ENCODE measurements around the gene JPH3. TPM values are rescaled to one million over a fixed set of nuclear protein-coding genes. Genes with fewer than 3 reads are reported as not detected.
"Not testable (repeated sequence)": the region's sequence is repeated elsewhere in the genome, so short reads cannot be mapped to it uniquely, and the experiment has no call there.

The JPH3 gene
- total RNA-seq, 1 experiment from 2014 or later = not detected

DNA sequence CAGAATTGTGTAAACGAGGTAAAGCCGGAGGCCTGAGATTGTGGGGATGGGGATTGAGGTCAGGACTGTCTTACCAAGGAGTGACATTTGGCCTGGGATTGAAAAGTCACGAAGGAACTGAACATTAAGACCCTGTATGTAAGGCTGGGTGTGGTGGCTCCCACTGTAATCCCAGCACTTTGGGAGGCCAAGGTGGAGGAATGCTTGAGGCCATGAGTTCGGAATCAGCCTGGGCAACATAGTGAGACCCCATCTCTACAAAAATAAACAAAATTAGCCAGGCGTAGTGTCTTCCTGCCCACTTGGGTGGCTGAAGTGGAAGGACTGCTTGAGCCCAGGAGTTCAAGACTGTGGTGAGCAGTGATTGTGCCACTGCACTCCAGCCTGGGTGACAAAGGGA is 75.5 kb downstream of the JPH3 start:
- Histone ChIP-seq H3K27me3 (ENCODE audit: insufficient read depth, low read depth) (peaks cover 10% of the 10 kb centered on the region; the same call in 1 of the 2 replicates), H3K36me3 (ENCODE audit: low read depth) (no peaks in the 10 kb centered on the region), H3K4me3 (no peak overlapping the region), H2AFZ (no peak overlapping the region), H4K20me1 (ENCODE audit: insufficient read depth) (no peaks in the 10 kb centered on the region), H3K9me3 (ENCODE audit: insufficient read depth, low read depth) (no peaks in the 10 kb centered on the region), H3K79me2 (ENCODE audit: low read depth) (no peaks in the 10 kb centered on the region), H3K4me2 (no peak overlapping the region), H3K4me1 (replicated peaks; ENCODE audit: insufficient read depth) (no peaks in the 10 kb centered on the region), H3K27ac (no peak overlapping the region), H3K9me2 (ENCODE audit: insufficient read depth) (no peaks in the 10 kb centered on the region), H3F3A (ENCODE audit: insufficient read depth, low read depth) (no peaks in the 10 kb centered on the region)
- CTCF ChIA-PET = no interaction called here
- intact Hi-C loops (cut with micrococcal nuclease; ENCODE audit: unreplicated experiment) = no loop called here
- BruUV-seq (replicated peaks) = no TSS peak
- POLR2A ChIA-PET (ENCODE audit: unreplicated experiment) = no interaction called here
- no peak for TF ChIP-seq EZH2 (IDR thresholded peaks at IDR 0.05; ENCODE audit: low read depth)
- no peak for DNase-seq

DNA sequence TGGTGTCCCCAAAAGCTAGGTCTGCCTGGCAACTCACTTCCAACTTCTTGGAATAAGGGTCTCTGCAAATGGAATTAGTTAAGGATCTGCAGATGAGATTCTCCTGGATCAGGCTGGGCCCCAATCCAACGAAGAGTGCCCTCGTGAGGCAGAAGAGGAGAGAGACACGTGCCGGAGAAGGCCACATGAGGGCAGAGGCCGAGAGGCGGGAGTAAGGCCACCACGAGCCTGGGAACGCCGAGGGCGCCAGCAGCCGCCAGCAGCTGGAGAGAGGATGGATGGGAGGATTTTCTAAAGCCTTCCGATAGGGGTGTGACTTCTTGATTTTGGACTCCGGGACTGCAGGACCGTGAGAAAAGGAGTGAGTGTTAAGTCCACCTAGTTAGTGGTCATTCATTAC is 76.3 kb downstream of the JPH3 start:
- no TSS peak for BruUV-seq (replicated peaks)
- CTCF ChIA-PET = no interaction called here
- peaks cover 11% of the 10 kb centered on the region; the same call in 1 of the 2 replicates for H3K27me3 ChIP-seq (ENCODE audit: insufficient read depth, low read depth)
- H2AFZ ChIP-seq = no peak overlapping the region
- intact Hi-C loops (cut with micrococcal nuclease; ENCODE audit: unreplicated experiment) = no loop called here
- peak in 1 of 2 experiments; percentile 22 for DNase-seq
- no peaks in the 10 kb centered on the region for H3K4me1 ChIP-seq (replicated peaks; ENCODE audit: insufficient read depth)
- H3K4me2 ChIP-seq = no peak overlapping the region
- no peak overlapping the region for H3K4me3 ChIP-seq
- H3K27ac ChIP-seq = no peak overlapping the region
- no peaks in the 10 kb centered on the region for H3K9me2 ChIP-seq (ENCODE audit: insufficient read depth)
- H4K20me1 ChIP-seq (ENCODE audit: insufficient read depth) = no peaks in the 10 kb centered on the region
- H3K36me3 ChIP-seq (ENCODE audit: low read depth) = no peaks in the 10 kb centered on the region
- H3K9me3 ChIP-seq (ENCODE audit: insufficient read depth, low read depth) = no peaks in the 10 kb centered on the region
- POLR2A ChIA-PET (ENCODE audit: unreplicated experiment) = no interaction called here
- no peaks in the 10 kb centered on the region for H3K79me2 ChIP-seq (ENCODE audit: low read depth)
- TF ChIP-seq EZH2 (IDR thresholded peaks at IDR 0.05; ENCODE audit: low read depth) (no peak), CTCF (conservative IDR thresholded peaks at IDR 0.05) (peak; percentile 48; the same call in 1 of the 2 replicates)
- no peaks in the 10 kb centered on the region for H3F3A ChIP-seq (ENCODE audit: insufficient read depth, low read depth)

GRCh38 chr16:87679593-87680271 is 77.4 kb downstream of the JPH3 start:
- H3K4me2 ChIP-seq = no peak overlapping the region
- no peaks in the 10 kb centered on the region for H3F3A ChIP-seq (ENCODE audit: insufficient read depth, low read depth)
- ChIA-PET CTCF (no interaction called here), POLR2A (ENCODE audit: unreplicated experiment) (no interaction called here)
- H3K9me3 ChIP-seq (ENCODE audit: insufficient read depth, low read depth) = no peaks in the 10 kb centered on the region
- H3K4me1 ChIP-seq (replicated peaks; ENCODE audit: insufficient read depth) = no peaks in the 10 kb centered on the region
- no peak overlapping the region for H2AFZ ChIP-seq
- no peaks in the 10 kb centered on the region for H4K20me1 ChIP-seq (ENCODE audit: insufficient read depth)
- BruUV-seq (replicated peaks) = no TSS peak
- no peak for TF ChIP-seq EZH2 (IDR thresholded peaks at IDR 0.05; ENCODE audit: low read depth)
- no peak for TF ChIP-seq CTCF (conservative IDR thresholded peaks at IDR 0.05)
- no peak overlapping the region for H3K4me3 ChIP-seq
- no peaks in the 10 kb centered on the region for H3K79me2 ChIP-seq (ENCODE audit: low read depth)
- H3K27ac ChIP-seq = no peak overlapping the region
- no peaks in the 10 kb centered on the region for H3K9me2 ChIP-seq (ENCODE audit: insufficient read depth)
- no peak for DNase-seq
- peaks cover 17% of the 10 kb centered on the region for H3K27me3 ChIP-seq (ENCODE audit: insufficient read depth, low read depth)
- H3K36me3 ChIP-seq (ENCODE audit: low read depth) = no peaks in the 10 kb centered on the region
- intact Hi-C loops (cut with micrococcal nuclease; ENCODE audit: unreplicated experiment) = no loop called here

GRCh38 chr16:87680272-87680644 is 78.0 kb downstream of the JPH3 start:
- H3K79me2 ChIP-seq (ENCODE audit: low read depth) = no peaks in the 10 kb centered on the region
- BruUV-seq (replicated peaks) = no TSS peak
- H3K4me2 ChIP-seq = no peak overlapping the region
- H3K27me3 ChIP-seq (ENCODE audit: insufficient read depth, low read depth) = peaks cover 20% of the 10 kb centered on the region
- no peaks in the 10 kb centered on the region for H3F3A ChIP-seq (ENCODE audit: insufficient read depth, low read depth)
- H3K36me3 ChIP-seq (ENCODE audit: low read depth) = no peaks in the 10 kb centered on the region
- H4K20me1 ChIP-seq (ENCODE audit: insufficient read depth) = no peaks in the 10 kb centered on the region
- H3K4me1 ChIP-seq (replicated peaks; ENCODE audit: insufficient read depth) = no peaks in the 10 kb centered on the region
- H3K27ac ChIP-seq = no peak overlapping the region
- TF ChIP-seq CTCF (conservative IDR thresholded peaks at IDR 0.05) (no peak), EZH2 (IDR thresholded peaks at IDR 0.05; ENCODE audit: low read depth) (no peak)
- intact Hi-C loops (cut with micrococcal nuclease; ENCODE audit: unreplicated experiment) = no loop called here
- no peak overlapping the region for H2AFZ ChIP-seq
- H3K9me2 ChIP-seq (ENCODE audit: insufficient read depth) = no peaks in the 10 kb centered on the region
- ChIA-PET CTCF (no interaction called here), POLR2A (ENCODE audit: unreplicated experiment) (no interaction called here)
- DNase-seq = no peak
- H3K9me3 ChIP-seq (ENCODE audit: insufficient read depth, low read depth) = no peaks in the 10 kb centered on the region
- no peak overlapping the region for H3K4me3 ChIP-seq

DNA sequence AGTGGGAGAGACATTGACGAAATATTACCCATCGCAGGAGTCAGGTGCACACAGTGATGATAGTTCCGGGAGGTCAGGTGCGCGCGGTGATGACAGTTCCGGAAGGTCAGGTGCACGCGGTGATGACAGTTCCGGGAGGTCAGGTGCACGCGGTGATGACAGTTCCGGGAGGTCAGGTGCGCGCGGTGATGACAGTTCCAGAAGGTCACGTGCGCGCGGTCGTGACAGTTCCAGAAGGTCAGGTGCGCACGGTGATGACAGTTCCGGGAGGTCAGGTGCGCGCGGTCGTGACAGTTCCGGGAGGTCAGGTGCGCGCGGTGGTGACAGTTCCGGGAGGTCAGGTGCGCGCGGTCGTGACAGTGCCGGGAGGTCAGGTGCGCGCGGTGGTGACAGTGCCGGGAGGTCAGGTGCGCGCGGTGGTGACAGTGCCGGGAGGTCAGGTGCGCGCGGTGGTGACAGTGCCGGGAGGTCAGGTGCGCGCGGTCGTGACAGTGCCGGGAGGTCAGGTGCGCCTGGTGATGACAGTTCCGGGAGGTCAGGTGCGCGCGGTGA is 78.8 kb downstream of the JPH3 start:
- CTCF ChIA-PET = interaction anchor here (0.9 kb wide), 1 partner anchor 89 kb away, joined by 3 read pairs; no protein-coding TSS in a partner anchor
- H4K20me1 ChIP-seq (ENCODE audit: insufficient read depth); H3K9me3 ChIP-seq (ENCODE audit: insufficient read depth, low read depth); BruUV-seq (replicated peaks); H2AFZ ChIP-seq; H3F3A ChIP-seq (ENCODE audit: insufficient read depth, low read depth); H3K4me3 ChIP-seq; H3K4me1 ChIP-seq (replicated peaks; ENCODE audit: insufficient read depth); H3K27ac ChIP-seq; DNase-seq; intact Hi-C loops (cut with micrococcal nuclease; ENCODE audit: unreplicated experiment); H3K9me2 ChIP-seq (ENCODE audit: insufficient read depth); H3K79me2 ChIP-seq (ENCODE audit: low read depth); POLR2A ChIA-PET (ENCODE audit: unreplicated experiment); H3K4me2 ChIP-seq; H3K36me3 ChIP-seq (ENCODE audit: low read depth): not testable (repeated sequence)
- H3K27me3 ChIP-seq (ENCODE audit: insufficient read depth, low read depth) = peaks cover 29% of the 10 kb centered on the region
